ENCODE results near the gene CRELD1. TPM values are rescaled to one million over a fixed set of nuclear protein-coding genes. Genes with fewer than 3 reads are reported as not detected.

Gene CRELD1
- total RNA-seq, 4 donors from 2014 or later = 10.8 to 17.0 (median 13.8) TPM

GRCh38 chr3:9917820-9918219 is 15.8 kb upstream of the CRELD1 start:
- H3K4me3 ChIP-seq = peak overlapping the region; percentile 50 to 79 (median 61)
- 70% methylated on average over 7 of the region's 10 CpGs; no CpG with 5 or more reads in 1 of the 2 donors for WGBS, 2 donors
- no peaks in the 10 kb centered on the region for H3K9me3 ChIP-seq
- DNase-seq = no peak
- TF ChIP-seq CTCF (IDR thresholded peaks at IDR 0.05) (no peak), POLR2A (IDR thresholded peaks at IDR 0.05) (no peak)
- H3K27ac ChIP-seq = peak overlapping the region; percentile 86 to 97 (median 94)
- peaks cover 0 to 27% (median 0%) of the 10 kb centered on the region in 3 donors for H3K36me3 ChIP-seq
- intact Hi-C loops (cut with DNase I) = no loop called here
- no peaks in the 10 kb centered on the region for H3K27me3 ChIP-seq
- peaks cover 42 to 63% (median 47%) of the 10 kb centered on the region in 3 donors for H3K4me1 ChIP-seq

GRCh38 chr3:9918261-9919038 is 15.2 kb upstream of the CRELD1 start:
- Histone ChIP-seq H3K36me3 (peaks cover 0 to 32% (median 0%) of the 10 kb centered on the region in 3 donors), H3K4me1 (peaks cover 37 to 57% (median 46%) of the 10 kb centered on the region in 3 donors), H3K27me3 (no peaks in the 10 kb centered on the region), H3K9me3 (no peaks in the 10 kb centered on the region), H3K4me3 (peak overlapping the region in 3 of 4 donors; percentile 59 to 79 (median 63)), H3K27ac (peak overlapping the region in 3 of 4 donors; percentile 86 to 97 (median 94))
- DNase-seq = no peak
- TF ChIP-seq POLR2A (IDR thresholded peaks at IDR 0.05) (no peak), CTCF (IDR thresholded peaks at IDR 0.05) (no peak)
- WGBS, 2 donors = 94 to 95% methylated on average over 7 of the region's 8 CpGs
- intact Hi-C loops (cut with DNase I) = no loop called here

GRCh38 chr3:9928158-9928557 is 5.5 kb upstream of the CRELD1 start:
- intact Hi-C loops (cut with DNase I) = no loop called here
- DNase-seq = no peak
- Histone ChIP-seq H3K27ac (no peak overlapping the region), H3K4me3 (no peak overlapping the region), H3K9me3 (no peaks in the 10 kb centered on the region), H3K27me3 (no peaks in the 10 kb centered on the region), H3K4me1 (peaks cover 0 to 16% (median 8%) of the 10 kb centered on the region in 3 donors), H3K36me3 (peaks cover 0 to 78% (median 0%) of the 10 kb centered on the region in 3 donors)
- TF ChIP-seq CTCF (IDR thresholded peaks at IDR 0.05) = no peak
- no peak for TF ChIP-seq POLR2A (IDR thresholded peaks at IDR 0.05)
- 91 to 100% methylated on average over 5 of the region's 23 CpGs for WGBS, 2 donors

- WGBS, 2 donors = 90 to 100% methylated on average over 4 of the region's 4 CpGs
- Histone ChIP-seq H3K4me3 (no peak overlapping the region), H3K27ac (no peak overlapping the region), H3K9me3 (no peaks in the 10 kb centered on the region), H3K27me3 (no peaks in the 10 kb centered on the region), H3K36me3 (peaks cover 0 to 59% (median 0%) of the 10 kb centered on the region in 3 donors), H3K4me1 (peaks cover 13 to 39% (median 25%) of the 10 kb centered on the region in 3 donors)
- TF ChIP-seq POLR2A (IDR thresholded peaks at IDR 0.05) (no peak), CTCF (IDR thresholded peaks at IDR 0.05) (no peak)
- DNase-seq = no peak
- intact Hi-C loops (cut with DNase I) = loop anchor here (5.0 kb wide), 1 partner anchor 89 kb away; the partner anchor contains the start of gene RPUSD3
Measured at GRCh38 chr3:9930804-9931418, 2.7 kb upstream of the CRELD1 start.

- peak overlapping the region; percentile 95 to 99 (median 97) for H3K27ac ChIP-seq
- H3K9me3 ChIP-seq = no peaks in the 10 kb centered on the region
- H3K4me1 ChIP-seq = peaks cover 13 to 42% (median 29%) of the 10 kb centered on the region in 3 donors
- intact Hi-C loops (cut with DNase I) = loop anchor here (5.0 kb wide), 1 partner anchor 90 kb away; the partner anchor contains the start of gene RPUSD3
- TF ChIP-seq POLR2A (IDR thresholded peaks at IDR 0.05) (no peak), CTCF (IDR thresholded peaks at IDR 0.05) (no peak)
- 0% methylated on average over 1 to 8 of the region's 13 CpGs for WGBS, 2 donors
- no peak for DNase-seq
- H3K36me3 ChIP-seq = peaks cover 0 to 58% (median 7%) of the 10 kb centered on the region in 3 donors
- H3K4me3 ChIP-seq = peak overlapping the region; percentile 59 to 91 (median 81)
- H3K27me3 ChIP-seq = no peaks in the 10 kb centered on the region
Measured at GRCh38 chr3:9932535-9932842, 1.1 kb upstream of the CRELD1 start.

Measured in esophagus squamous epithelium (tissue), 5 donors.